Activated naive CD4-positive, alpha-beta T cell treated with anti-CD3 and anti-CD28 coated beads, Interleukin-2, amount 50 U/mL, for 72 hours (primary cell): ENCODE data around the gene PPP4R2. TPM values are rescaled to one million over a fixed set of nuclear protein-coding genes. Genes with fewer than 3 reads are reported as not detected.

ENCODE experiments used
- ATAC-seq, 2 donors: fragments of 150-1000 bp; cut with Tn5 transposase; 2 replicates each; pipeline ENCODE4 v1.10.0; 2021; ENCODE audit warnings: mild to moderate bottlenecking in 2 of 2, moderate library complexity in 2 of 2
- DNase-seq, 2 donors: peaks; one replicate each; pipeline ENCODE4 v3.0.0; 2021 to 2022; ENCODE audit warnings: low spot score in 2 of 2
- H3K27ac Mint-ChIP-seq, 2 donors: one replicate each; pipeline ENCODE4 v1.8.0; 2022; ENCODE audit warnings: mild to moderate bottlenecking in 2 of 2, mixed read lengths in 2 of 2
- H3K36me3 Mint-ChIP-seq, 2 donors: one replicate each; pipeline ENCODE4 v1.8.0; 2022; ENCODE audit warnings: mixed read lengths in 2 of 2
- H3K9me3 Mint-ChIP-seq, 2 donors: one replicate each; pipeline ENCODE4 v1.8.0; 2022; ENCODE audit warnings: mixed read lengths in 2 of 2
- total RNA-seq, 2 donors: library from RNA; stranded (reverse); gene quantifications; one replicate each; pipeline ENCODE4 v1.2.3, GENCODE V29; 2022

Gene PPP4R2
- total RNA-seq, 2 donors from 2014 or later, result 69.4 to 85.7 TPM

DNA sequence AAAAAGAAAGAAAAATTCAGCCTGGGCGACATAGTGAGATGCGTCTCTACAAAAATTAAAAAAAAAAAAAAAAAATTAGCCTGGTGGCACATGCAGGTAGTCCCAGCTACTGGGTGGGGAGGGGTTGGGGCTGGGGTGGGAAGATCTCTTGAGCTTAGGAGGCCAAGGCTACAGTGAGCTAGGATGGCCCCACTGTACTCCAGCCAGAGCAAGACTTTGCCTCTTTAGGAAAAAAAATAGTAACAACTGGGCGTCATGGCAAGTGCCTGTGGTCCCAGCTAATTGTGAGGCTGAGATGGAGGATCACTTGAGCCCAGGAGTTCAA lies 23.9 kb upstream of the PPP4R2 start:
- Mint-ChIP-seq H3K36me3 (no peaks in the 10 kb centered on the region), H3K27ac (no peak overlapping the region), H3K9me3 (peaks cover 0 to 6% of the 10 kb centered on the region in 2 donors)
- ATAC-seq (no peak), DNase-seq (no peak)

DNA sequence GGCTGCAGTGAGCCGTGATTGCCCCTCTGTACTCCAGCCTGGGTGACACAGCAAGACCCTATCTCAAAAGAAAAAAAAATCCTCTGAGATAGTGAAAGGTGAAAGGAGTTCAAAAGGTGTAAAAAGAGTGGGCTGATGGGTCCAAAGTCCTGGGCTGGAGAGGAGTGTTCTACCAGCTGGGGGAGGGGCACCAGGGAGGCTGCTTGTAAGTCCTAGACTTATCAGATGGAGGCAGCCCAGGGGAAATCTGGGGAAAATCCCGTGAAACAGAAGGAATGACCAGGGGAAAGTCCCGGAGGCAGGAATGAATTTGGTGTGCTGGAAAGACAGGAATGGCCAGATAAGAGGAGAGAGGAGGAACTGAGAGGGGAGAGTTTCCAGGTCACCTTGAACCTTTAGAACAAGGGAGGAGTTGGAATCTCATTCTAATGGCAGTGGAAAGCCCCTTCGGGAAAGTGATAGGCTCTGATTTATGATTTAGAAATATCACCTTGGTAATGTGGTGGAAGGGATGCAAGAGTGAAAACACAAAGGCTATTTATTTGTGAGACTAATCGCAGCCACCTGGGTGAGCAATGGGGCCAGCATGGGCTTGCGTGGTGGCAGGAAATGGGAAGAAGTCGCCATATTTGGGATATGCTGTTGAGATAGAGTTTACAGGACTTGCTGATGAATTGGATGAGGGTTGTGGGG lies 23.4 kb upstream of the PPP4R2 start:
- H3K9me3 Mint-ChIP-seq, result peaks cover 0 to 6% of the 10 kb centered on the region in 2 donors
- no peaks in the 10 kb centered on the region for H3K36me3 Mint-ChIP-seq
- H3K27ac Mint-ChIP-seq, result peak overlapping the region in 1 of 2 donors; percentile 66
- no peak for DNase-seq
- no peak for ATAC-seq

DNA sequence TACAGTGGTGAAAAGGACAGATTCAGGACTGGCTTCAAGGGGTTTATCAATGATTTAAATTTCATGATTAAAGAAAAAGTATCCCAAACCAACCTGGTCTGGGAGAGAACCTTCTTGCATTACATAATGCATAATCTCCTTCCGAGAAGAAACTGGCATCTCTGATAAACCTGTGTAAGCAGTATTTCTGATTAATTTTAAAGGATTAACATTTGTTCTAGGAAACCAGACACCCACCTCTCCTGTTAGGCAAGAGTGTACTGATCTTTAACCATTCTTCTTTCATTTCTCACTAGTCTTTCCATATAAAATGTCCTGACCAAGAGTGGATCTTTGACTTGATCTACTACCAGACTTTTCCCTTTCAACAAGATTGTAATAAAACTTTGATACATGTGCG lies 22.8 kb upstream of the PPP4R2 start:
- Mint-ChIP-seq H3K36me3 (no peaks in the 10 kb centered on the region), H3K27ac (no peak overlapping the region), H3K9me3 (peaks cover 0 to 6% of the 10 kb centered on the region in 2 donors)
- ATAC-seq (no peak), DNase-seq (no peak)

DNA sequence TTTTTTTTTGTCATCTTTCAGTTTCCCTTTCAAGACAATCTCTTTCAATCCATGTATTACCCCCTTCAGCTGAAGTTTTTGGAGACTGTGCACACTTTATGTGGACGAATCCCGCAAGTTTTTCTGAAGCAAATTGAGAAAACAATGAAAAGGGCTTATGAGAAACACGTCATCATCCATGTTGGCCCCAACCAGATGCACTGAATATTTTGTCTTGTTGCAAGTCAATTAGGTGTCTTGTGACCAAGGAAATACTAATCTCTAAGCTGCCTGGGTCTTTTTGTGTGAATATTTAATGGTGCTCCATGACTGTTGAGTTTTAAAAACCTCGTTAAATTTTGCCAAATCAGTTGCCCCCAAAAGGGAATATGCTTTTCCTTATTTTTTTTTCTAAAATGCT lies 21.7 kb upstream of the PPP4R2 start:
- DNase-seq, result no peak
- no peak for ATAC-seq
- no peak overlapping the region for H3K27ac Mint-ChIP-seq

DNA sequence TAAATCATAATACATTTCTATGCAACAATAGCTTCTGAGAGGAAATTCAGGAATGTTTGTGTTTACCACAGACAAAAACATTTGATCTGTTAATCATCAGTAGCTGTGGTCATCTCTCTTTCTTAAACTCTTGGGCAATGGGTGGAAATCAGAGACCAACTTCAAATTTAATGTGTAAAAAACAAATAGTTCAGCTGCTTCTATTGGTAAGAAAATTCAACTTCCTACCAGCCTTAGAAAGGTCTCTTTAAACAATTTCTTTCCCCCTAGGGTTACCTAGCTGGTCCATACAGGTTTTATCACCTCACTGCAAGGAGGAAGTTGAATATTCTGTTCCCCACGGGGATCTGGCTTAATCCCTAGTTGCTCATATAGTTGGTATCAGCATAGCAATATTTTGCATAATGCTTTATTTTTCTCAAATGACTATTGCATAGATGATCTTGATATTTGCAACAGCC lies 20.3 kb upstream of the PPP4R2 start:
- peaks cover 0 to 6% of the 10 kb centered on the region in 2 donors for H3K9me3 Mint-ChIP-seq
- no peak for DNase-seq
- no peaks in the 10 kb centered on the region for H3K36me3 Mint-ChIP-seq
- no peak overlapping the region for H3K27ac Mint-ChIP-seq
- ATAC-seq, result no peak

More for the DNA sequence above, 21.7 kb upstream of the PPP4R2 start:
- Mint-ChIP-seq H3K9me3 (peaks cover 0 to 6% of the 10 kb centered on the region in 2 donors), H3K36me3 (no peaks in the 10 kb centered on the region)

DNA sequence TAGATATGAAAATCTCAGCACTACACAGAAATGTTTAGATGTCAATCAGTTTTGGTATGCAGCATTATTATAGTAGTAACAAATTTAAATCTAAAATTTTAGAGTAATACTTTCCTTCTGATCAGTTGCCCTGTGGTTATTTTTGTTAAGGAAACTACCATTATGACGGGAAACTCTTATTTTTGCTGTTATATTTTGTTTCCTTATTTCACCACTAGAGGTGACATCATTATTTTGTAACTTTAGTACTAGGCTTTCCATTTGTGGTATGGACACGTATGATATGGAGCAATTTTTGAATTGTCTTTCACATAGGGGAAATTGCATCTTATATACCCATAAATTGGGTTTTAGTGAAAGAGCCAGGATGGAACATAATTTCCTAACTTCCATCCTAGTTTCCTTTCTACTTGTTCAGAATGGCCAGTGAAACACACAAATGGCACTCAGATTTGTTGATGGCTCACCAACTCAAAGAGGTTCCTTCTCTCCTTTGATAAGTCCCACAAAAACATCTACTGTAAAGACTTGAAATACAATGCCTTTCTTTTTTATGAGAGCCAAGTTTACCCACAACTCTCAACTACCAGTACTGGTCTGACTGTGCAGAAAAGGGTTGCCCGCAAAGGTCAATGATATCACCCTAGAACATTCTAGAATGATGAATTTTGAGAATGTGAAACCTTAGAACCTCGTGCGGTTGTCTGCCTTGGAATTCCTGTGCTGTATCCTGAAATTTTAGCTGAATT lies 19.4 kb upstream of the PPP4R2 start:
- Mint-ChIP-seq H3K36me3 (no peaks in the 10 kb centered on the region), H3K27ac (peak overlapping the region in 1 of 2 donors; percentile 70), H3K9me3 (peaks cover 0 to 6% of the 10 kb centered on the region in 2 donors)
- DNase-seq (no peak), ATAC-seq (peak; percentile 84 to 93)

DNA sequence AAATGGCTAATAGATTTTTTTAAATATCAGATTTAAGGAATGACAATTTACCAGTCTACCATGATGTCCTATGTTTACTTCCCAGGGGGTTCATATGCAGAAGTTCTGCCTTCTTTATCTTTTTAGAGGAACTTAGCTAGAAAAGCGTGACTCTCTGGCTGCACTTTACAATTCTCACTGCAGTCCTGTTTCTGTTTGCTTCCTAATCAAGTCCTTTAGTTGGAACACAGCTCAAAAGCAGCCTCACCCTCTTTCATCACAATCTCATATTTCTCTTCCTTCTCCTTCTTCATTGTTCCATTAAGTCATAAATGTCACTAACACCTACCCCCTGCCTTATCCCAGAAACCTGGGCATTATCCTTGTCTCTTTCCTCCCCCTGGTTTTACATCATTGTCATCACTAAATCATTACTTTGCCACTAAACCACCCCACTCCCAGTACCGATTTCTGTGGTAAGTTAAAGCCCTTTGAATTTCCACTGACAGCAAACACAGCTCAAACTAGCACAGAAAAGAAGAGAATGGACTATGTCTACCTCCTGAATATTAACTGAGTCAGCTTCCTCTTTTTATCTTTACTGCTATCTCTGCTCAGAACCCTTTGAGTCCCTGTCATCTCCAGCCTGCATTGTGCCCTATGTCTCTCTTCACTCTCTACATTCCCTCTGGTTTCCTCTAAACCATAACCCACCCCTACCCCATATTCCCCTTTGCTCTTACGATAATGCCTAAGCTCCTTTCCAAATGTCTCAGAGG lies 13.8 kb upstream of the PPP4R2 start:
- DNase-seq (no peak), ATAC-seq (no peak)
- H3K36me3 Mint-ChIP-seq, result peaks cover 0 to 6% of the 10 kb centered on the region in 2 donors
- peaks cover 4 to 6% of the 10 kb centered on the region in 2 donors for H3K9me3 Mint-ChIP-seq
- no peak overlapping the region for H3K27ac Mint-ChIP-seq

DNA sequence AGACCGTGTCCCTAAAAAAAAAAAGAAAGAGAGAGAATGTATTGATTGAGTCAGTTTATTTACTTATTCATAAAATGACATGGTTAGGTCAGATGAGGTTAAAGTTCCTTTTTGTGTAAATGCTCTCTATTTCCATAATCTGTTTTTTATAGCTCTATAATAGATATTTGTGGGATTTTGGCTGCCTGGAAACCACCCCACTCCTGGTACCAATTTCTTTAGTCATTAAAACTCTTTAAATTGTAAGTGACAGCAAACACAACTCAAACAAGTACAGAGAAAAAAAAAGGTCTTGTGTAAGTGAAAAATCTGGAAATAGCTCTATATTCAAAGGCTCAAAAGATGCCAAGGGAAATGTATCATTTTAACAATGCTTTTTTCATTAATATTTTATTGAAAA lies 11.0 kb upstream of the PPP4R2 start:
- DNase-seq, result no peak
- peaks cover 0 to 6% of the 10 kb centered on the region in 2 donors for H3K36me3 Mint-ChIP-seq
- H3K27ac Mint-ChIP-seq, result no peak overlapping the region

DNA sequence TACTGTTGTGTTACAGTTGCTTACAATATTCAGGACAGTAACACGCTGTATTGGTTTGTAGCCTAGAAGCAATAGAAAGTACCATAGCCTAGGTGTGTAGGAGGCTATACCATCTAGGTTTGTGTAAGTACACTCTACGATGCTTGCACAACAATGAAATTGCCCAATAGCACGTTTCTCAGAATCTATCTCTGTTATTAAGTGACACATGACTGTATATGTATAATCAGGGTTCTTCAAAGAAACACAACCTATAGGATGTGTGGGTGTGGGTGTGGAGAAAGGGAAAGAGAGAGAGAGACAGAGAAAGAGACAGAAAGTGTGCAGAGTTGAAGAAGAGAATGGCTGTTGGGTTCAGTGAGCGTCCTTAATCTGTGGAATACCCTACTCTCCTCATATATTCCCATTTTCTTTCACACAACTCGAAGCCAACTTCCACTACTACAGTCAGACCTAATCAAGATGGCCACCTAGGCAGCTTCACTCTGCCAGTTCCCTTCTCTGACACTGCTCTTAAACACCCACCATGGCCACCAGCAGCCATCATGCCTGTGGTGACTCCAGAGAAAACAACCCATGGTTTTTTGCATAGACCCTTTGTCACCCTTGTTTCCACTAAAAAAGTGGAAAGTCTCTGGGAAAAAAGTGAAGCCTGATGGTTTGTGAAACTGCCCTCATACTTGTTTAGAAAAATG lies 5.8 kb upstream of the PPP4R2 start:
- no peak overlapping the region for H3K27ac Mint-ChIP-seq
- ATAC-seq, result no peak

More for the DNA sequence above, 11.0 kb upstream of the PPP4R2 start:
- ATAC-seq, result no peak
- H3K9me3 Mint-ChIP-seq, result peaks cover 4 to 6% of the 10 kb centered on the region in 2 donors

DNA sequence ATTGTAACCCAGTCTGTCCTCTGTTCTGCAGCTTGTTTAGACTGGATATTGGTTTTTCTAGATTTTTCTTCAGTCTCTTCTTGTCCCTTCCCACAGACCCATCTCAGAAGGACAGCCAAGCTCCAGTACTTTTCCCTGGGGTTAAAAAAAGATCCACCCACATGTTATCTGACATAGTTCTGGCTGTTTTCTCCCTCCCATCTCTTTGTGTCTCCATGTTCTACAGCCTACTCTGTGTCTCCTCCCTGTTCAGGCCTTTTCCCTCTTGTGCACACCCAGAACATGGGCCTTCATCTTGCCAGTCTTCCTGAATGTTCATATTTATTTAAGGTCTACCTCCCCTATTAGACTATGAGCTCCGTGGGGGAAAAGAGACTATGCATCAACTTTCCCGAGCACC lies 5.1 kb upstream of the PPP4R2 start:
- no peak overlapping the region for H3K27ac Mint-ChIP-seq
- DNase-seq (no peak), ATAC-seq (no peak)
- H3K36me3 Mint-ChIP-seq, result no peaks in the 10 kb centered on the region
- H3K9me3 Mint-ChIP-seq, result no peaks in the 10 kb centered on the region

More for the DNA sequence above, 5.8 kb upstream of the PPP4R2 start:
- Mint-ChIP-seq H3K36me3 (peaks cover 0 to 5% of the 10 kb centered on the region in 2 donors), H3K9me3 (no peaks in the 10 kb centered on the region)
- DNase-seq, result no peak

DNA sequence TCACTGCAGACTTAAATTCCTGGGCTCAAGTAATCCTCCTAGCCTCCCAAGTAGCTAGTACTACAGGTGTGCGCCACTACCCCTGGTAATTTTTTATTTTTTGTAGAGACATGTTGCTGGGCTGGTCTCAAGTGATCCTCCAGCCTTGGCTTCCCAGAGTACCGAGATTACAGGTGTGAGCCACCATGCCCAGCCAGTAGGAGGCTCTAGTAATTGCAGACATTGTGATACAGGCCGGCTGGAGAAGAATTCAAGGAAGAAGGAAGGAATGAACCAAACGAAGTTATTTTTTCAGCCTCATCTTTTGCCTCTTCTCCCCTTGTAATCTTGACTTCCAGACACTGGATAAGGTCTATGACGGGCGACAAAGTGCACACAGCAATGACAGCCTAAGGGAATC lies 3.2 kb upstream of the PPP4R2 start:
- no peak for DNase-seq
- Mint-ChIP-seq H3K36me3 (peaks cover 9 to 12% of the 10 kb centered on the region in 2 donors), H3K9me3 (no peaks in the 10 kb centered on the region), H3K27ac (no peak overlapping the region)
- ATAC-seq, result no peak

DNA sequence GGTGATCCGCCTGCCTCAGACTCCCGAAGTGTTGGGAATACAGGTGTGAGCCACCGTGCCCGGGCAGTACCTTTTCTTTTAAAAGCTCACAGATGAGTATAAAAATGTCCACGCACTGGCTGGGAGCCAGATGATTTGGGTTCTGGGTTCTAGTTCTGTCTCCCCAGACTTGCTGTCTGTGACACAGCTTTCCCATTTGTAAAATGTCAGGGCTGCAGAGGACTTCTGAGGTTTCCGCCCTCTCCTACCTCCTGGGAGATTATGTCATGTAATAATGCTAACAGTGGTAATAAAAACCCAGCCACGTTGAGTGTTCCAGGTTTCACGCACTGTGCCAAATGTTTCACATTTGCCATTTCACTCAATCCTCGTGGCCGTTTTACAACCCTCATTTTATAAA lies 1.3 kb upstream of the PPP4R2 start:
- no peak for DNase-seq
- Mint-ChIP-seq H3K9me3 (no peaks in the 10 kb centered on the region), H3K27ac (no peak overlapping the region), H3K36me3 (peaks cover 22 to 27% of the 10 kb centered on the region in 2 donors)
- no peak for ATAC-seq

DNA sequence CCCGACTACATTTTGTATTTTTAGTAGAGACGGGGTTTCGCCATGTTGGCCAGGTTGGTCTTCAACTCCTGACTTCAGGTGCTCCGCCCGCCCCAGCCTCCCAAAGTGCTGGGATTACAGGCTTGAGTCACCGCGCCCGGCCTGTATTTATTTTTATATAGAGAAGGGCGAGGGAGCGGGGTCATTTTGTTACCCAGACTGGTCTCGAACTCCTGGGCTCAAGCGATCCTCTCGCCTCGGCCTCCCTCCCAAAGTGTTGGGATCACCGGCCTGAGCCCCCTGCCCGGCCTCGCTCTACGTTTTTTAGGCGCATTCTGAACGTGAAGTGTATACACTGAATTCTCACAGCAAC lies 514 bp upstream of the PPP4R2 start:
- H3K9me3 Mint-ChIP-seq, result no peaks in the 10 kb centered on the region
- no peak for DNase-seq
- H3K36me3 Mint-ChIP-seq, result peaks cover 22 to 35% of the 10 kb centered on the region in 2 donors

DNA sequence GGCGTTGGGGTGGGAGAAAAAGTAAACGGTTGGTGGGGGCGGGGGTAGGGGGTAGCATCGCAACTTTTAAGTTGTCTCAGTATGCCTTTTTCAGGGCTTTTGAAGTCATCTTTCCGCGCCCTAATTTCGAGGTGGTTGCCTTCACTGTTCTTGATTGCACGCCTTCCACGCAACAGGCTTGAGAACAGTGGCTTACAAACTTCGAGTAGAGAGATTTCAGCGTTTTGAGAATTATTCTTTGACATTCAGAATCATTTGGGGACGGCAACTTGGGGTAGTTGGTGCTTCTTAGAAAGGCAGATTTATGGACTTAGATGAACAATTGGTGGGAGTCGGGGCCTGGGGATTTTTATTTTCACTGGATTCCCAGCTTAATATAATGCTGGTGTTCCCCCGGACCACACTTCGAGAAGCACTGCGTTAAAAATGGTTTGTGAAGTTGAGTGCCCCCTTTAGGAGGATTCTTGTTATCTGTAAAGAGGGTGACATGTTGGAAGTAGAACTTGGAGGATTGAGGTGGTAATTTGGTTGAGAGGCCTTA lies 880 bp downstream of the PPP4R2 start:
- ATAC-seq (peak; percentile 2 to 13), DNase-seq (peak in 1 of 2 donors; percentile 38)
- H3K36me3 Mint-ChIP-seq, result peaks cover 28 to 47% of the 10 kb centered on the region in 2 donors
- H3K27ac Mint-ChIP-seq, result peak overlapping the region; percentile 89 to 97
- H3K9me3 Mint-ChIP-seq, result no peaks in the 10 kb centered on the region

More for the DNA sequence above, 514 bp upstream of the PPP4R2 start:
- peak overlapping the region; percentile 89 to 91 for H3K27ac Mint-ChIP-seq
- ATAC-seq, result no peak

DNA sequence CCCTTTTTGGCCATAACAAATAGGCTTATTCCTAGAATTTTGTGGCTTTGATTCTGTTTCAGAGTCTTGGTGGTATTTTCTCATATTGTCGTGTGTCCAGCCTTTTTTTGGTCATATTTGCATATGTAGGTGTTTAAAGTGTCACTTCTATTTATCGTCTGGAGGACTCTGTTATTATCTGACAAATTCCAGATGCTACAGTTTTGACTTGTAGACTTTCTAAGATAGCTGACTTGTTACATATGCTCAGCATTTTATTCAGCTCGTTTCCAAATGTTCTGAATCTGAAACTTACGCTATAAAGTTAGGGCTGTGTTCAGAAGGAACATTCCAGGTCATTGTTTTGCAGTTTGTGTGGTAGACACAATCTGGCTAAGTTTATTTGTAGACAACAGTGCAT lies 1.9 kb downstream of the PPP4R2 start:
- H3K9me3 Mint-ChIP-seq, result no peaks in the 10 kb centered on the region
- ATAC-seq, result no peak
- no peak for DNase-seq
- H3K27ac Mint-ChIP-seq, result peak overlapping the region; percentile 44 to 59
- H3K36me3 Mint-ChIP-seq, result peaks cover 33 to 52% of the 10 kb centered on the region in 2 donors

DNA sequence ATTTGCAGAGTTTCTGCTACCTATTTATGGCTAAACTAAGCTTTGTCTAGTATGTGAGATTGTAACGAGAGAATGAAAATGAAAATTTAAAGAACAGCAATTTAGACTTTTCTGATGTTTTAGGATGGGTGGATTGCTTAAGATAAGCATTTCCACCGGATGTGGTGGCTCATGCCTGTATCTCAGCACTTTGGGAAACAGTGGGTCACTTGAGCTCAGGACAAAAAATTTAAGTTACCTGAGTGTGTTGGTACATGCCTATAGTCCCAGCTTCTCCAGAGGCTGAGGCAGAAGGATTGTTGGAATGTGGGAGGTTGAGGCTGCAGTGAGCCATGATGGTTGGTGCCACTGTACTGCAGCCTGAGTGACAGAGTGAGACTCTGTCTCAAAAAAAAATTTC lies 3.3 kb downstream of the PPP4R2 start:
- Mint-ChIP-seq H3K9me3 (no peaks in the 10 kb centered on the region), H3K36me3 (peaks cover 41 to 66% of the 10 kb centered on the region in 2 donors), H3K27ac (peak overlapping the region; percentile 77 to 81)
- DNase-seq, result no peak
- ATAC-seq, result no peak
